Fibroblast of mammary gland (primary cell): Measurements from ENCODE around the gene EVI5L.

Source experiments
- DNase-seq: peaks from one replicate; pipeline ENCODE4 v3.0.0-alpha.2; 2010; ENCODE audit warnings: low read depth
- H3K4me3 ChIP-seq: 2 replicates; pipeline ENCODE4 v1.5.1; 2011; ENCODE audit warnings: low read depth, mild to moderate bottlenecking, low read length, moderate library complexity; ENCODE audit not compliant: control insufficient read depth
- TF ChIP-seq, protein P1 (sequence below): conservative IDR thresholded peaks from 2 replicates; pipeline ENCODE4 v1.5.1; 2011; ENCODE audit warnings: low read depth, low read length, inconsistent platforms; ENCODE audit not compliant: control insufficient read depth, insufficient read depth

The EVI5L gene

DNA sequence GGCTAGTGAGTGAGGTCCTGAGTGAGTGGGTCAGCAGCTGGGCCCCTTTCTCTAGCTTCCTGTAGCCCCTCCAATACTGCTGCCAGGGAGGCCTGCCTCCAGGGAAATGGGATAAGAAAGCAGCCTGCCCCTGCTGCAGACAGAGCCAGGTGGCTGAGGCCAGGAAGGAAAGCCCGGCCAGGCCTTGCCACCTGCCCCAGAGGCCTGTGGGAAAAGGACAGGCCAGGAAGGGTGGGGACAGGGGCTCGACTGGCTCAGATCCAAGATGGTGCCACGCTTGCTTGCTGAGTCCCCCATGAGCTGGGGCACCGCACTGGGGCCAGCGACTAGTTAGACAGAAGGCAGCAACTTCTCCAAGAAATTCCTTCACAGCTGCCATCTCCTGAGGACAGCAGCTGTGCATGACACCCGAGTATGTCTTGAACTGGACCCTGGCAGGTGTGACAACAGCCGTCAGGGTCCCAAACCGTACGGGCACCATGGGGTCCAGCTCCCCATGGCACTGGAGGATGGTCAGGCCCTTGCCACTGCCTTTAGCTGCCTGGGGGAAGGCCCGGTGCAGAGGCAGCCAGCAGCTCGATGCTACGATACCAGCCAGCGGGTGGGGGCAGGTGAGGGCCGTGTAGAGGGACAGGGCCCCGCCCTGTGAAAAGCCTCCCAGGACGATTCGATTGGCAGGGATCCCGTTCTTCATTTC is 49.2 kb downstream of the EVI5L start:
- TF ChIP-seq, protein P1, sequence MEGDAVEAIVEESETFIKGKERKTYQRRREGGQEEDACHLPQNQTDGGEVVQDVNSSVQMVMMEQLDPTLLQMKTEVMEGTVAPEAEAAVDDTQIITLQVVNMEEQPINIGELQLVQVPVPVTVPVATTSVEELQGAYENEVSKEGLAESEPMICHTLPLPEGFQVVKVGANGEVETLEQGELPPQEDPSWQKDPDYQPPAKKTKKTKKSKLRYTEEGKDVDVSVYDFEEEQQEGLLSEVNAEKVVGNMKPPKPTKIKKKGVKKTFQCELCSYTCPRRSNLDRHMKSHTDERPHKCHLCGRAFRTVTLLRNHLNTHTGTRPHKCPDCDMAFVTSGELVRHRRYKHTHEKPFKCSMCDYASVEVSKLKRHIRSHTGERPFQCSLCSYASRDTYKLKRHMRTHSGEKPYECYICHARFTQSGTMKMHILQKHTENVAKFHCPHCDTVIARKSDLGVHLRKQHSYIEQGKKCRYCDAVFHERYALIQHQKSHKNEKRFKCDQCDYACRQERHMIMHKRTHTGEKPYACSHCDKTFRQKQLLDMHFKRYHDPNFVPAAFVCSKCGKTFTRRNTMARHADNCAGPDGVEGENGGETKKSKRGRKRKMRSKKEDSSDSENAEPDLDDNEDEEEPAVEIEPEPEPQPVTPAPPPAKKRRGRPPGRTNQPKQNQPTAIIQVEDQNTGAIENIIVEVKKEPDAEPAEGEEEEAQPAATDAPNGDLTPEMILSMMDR: no peak
- H3K4me3 ChIP-seq: no peak overlapping the region
- DNase-seq: no peak

DNA sequence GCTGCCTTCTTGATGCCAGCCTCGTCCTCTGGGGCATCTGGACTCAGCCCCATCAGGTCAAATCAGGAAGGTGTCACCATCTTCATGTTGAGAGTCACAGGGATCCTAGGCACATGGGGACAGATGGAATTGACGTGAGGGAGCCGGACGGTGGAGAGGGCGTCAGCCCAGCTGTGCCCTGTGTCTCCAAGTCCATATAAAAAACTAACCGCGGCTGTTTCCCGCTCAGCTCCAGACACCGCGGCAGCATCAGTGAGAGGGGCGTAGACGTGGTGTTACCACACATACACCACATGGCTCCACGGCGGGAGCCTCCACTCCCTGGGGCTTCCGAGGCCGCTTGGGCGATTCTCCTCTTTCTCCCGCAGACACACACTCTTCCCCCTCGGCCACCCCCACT is 49.8 kb downstream of the EVI5L start:
- TF ChIP-seq, protein P1: no peak
- DNase-seq: no peak
- H3K4me3 ChIP-seq: no peak overlapping the region

DNA sequence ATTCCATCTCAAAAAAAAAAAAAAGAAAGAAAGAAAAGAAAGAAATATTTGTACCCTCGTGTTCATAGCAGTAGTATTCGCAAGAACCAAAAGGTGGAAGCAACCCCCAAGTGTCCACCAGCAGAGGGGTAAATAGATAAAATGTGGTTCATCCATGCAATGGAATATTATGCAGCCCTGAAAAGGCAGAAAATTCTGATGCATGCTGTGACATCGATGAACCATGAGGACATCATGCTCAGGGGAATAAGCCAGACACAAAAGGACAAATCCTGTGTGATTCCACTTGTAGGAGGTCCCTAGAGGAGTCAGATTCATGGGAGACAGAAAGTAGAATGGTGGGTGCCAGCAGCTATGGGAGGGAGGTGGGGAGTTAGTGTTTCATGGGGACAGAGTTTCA is 51.9 kb downstream of the EVI5L start:
- DNase-seq: no peak
- H3K4me3 ChIP-seq: no peak overlapping the region
- TF ChIP-seq, protein P1: no peak

DNA sequence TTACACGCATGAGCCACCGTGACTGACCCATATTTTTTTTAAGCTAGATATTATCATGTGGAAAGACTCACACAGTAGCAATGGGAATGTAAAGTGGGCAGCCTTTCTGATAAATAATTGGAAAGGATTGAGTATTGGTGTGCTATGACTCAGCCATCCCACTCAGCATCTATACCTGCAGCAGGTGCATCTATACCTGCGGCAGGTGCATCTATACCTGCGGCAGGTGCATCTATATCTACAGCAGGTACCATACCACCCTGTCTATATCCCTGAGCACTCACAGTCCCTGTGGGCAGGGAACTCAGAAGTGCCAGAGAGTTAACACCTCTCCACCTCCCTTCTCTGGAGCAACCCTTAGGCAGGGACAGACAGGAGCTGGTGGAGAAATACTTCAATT is 53.1 kb downstream of the EVI5L start:
- no peak for DNase-seq
- no peak overlapping the region for H3K4me3 ChIP-seq
- TF ChIP-seq, protein P1: no peak

DNA sequence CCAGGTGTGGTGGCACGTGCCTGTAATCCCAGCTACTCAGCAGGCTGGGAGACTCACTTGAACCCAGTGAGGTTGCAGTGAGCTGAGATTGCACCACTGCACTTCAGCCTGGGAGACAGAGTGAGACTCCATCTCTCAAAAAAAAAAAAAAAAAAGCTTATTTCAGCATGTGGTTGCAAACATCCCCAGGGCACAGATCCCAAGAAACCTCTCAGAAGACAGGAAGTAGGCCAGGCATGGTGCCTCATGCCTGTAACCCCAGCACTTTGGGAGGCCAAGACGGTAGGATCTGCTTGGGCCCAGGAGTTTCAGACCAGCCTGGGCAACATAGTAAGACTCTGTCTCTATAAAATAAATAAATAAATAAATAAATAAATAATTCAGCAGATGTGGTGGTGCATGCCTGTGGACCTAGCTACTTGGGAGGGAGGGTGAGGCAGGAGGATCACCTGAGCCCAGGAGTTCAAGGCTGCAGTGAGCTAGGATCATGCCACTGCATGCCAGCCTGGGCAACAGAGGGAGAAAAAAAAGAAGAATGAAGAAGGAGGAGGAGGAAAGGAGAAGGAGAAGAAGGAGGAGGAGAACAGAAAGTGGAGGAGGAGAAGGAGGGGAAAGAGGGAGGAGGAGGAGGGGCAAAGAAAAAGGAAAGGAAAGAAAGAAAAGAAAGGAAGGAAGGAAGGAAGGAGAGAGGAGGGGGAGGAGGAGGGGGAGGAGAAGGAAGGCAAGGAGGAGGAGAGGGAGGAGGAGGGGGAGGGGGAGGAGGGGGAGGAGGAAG is 54.0 kb downstream of the EVI5L start:
- TF ChIP-seq, protein P1: no peak
- no peak overlapping the region for H3K4me3 ChIP-seq
- DNase-seq: peak; percentile 47

DNA sequence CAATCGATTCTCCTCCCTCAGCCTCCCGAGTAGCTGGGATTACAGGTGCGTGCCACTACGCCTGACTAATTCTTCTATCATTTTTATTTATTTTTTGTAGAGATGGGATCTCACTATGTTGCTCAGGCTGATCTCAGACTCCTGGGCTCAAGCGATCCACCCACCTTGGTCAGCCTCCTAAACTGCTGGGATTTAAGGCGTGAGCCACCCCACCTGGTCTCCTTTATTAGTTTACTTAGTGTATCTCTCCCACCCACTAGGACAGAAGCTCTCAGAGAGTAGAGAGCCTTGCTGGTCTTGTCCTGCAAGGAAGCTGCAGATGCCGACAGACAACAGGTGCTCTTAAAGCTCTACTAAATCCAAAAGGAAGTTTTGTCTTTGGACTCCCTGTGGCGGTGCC is 55.8 kb downstream of the EVI5L start:
- no peak for DNase-seq

More for the DNA sequence above, 55.8 kb downstream of the EVI5L start:
- TF ChIP-seq, protein P1: no peak
- no peak overlapping the region for H3K4me3 ChIP-seq
